SH-SY5Y (cell line): ENCODE results near the gene HTRA3.

Source experiments
- GATA2 ChIP-seq: IDR thresholded peaks from 2 replicates; pipeline ENCODE4 v1.6.1; 2011; ENCODE audit warnings: mild to moderate bottlenecking, low read depth, low read length
- GATA3 ChIP-seq: IDR thresholded peaks from 2 replicates; pipeline ENCODE4 v1.6.1; 2011; ENCODE audit warnings: low read depth, mild to moderate bottlenecking, low read length, moderate library complexity

GRCh38 chr4:8336412-8337075 lies 67.0 kb downstream of the HTRA3 start:
- TF ChIP-seq GATA2 (no peak), GATA3 (no peak)
